Bronchus fibroblast of lung (primary cell): ENCODE measurements around the gene FTCDNL1. TPM values are rescaled to one million over a fixed set of nuclear protein-coding genes. Genes with fewer than 3 reads are reported as not detected.

Source experiments
- total RNA-seq: library from RNA; depleted of rRNA; stranded (reverse); fragments of >200 nt; gene quantifications from 2 replicates; pipeline ENCODE4 v1.2.3, GENCODE V29; 2015

FTCDNL1 gene
- total RNA-seq = 0.30 and 1.2 TPM in 2 replicates

DNA sequence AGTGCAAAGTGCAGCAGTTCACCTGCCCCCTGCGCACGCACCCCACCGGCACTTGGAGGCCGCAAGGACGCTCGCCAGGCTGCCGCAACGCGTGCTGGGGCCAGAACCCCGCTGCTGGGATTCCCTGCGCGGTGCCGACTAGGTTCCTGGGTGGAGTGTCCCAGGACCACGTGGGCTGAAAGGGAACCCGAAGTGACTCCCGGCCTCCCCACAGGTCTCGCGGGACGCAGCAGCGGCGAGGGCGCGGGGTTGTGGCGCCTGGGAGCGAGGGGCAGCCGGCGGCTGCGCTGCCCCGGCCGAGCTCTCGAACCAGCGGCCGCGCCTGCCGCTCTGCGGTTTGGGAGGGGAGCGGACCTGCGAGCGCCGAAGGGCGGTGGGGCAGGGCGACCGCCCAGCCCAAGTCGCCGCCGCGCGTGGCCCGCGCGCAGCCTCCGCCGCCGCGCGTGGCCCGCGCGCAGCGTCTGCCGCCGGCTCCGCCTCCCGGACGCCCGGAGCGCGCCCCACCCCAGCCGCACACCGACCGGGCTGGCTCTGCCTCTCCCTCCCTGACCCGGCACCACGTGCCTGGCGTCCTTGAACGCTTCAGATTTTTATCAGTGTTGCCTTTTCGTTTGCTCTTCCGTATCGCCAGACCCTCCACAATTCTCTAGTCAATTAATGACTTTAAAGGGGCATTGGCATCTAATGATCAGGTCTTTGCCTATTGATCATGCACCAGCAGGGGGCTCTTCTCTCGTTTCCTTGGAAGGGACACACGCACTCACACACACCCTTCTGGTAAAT lies at the start of gene FTCDNL1:
Gene FTCDNL1 (minus strand): TSS at position 475 of the 783 bp plus-strand sequence. CDS start 2,230 bp downstream, outside the sequence.

Other genes with a start within 250 kb of the FTCDNL1 start
- gene C2orf69, start 60.1 kb upstream of the FTCDNL1 start, total RNA-seq = 9.8 and 10.1 TPM in 2 replicates
- 3.7 and 4.2 TPM in 2 replicates for gene TYW5, start 104.3 kb upstream of the FTCDNL1 start, total RNA-seq
- gene MAIP1, start 104.4 kb upstream of the FTCDNL1 start, total RNA-seq = 26.2 and 31.8 TPM in 2 replicates